22Rv1 (cell line): Measurements from ENCODE around the gene PDE4B.

ENCODE experiments used
- ZFX ChIP-seq: fragments of 450-650 bp; IDR thresholded peaks from 2 replicates; pipeline ENCODE4 v1.6.1; 2017; ENCODE audit warnings: antibody characterized with exemption, borderline replicate concordance
- TF ChIP-seq, protein P1 (sequence below): fragments of 450-650 bp; IDR thresholded peaks from 2 replicates; pipeline ENCODE4 v1.5.1; 2017; ENCODE audit warnings: mild to moderate bottlenecking

DNA sequence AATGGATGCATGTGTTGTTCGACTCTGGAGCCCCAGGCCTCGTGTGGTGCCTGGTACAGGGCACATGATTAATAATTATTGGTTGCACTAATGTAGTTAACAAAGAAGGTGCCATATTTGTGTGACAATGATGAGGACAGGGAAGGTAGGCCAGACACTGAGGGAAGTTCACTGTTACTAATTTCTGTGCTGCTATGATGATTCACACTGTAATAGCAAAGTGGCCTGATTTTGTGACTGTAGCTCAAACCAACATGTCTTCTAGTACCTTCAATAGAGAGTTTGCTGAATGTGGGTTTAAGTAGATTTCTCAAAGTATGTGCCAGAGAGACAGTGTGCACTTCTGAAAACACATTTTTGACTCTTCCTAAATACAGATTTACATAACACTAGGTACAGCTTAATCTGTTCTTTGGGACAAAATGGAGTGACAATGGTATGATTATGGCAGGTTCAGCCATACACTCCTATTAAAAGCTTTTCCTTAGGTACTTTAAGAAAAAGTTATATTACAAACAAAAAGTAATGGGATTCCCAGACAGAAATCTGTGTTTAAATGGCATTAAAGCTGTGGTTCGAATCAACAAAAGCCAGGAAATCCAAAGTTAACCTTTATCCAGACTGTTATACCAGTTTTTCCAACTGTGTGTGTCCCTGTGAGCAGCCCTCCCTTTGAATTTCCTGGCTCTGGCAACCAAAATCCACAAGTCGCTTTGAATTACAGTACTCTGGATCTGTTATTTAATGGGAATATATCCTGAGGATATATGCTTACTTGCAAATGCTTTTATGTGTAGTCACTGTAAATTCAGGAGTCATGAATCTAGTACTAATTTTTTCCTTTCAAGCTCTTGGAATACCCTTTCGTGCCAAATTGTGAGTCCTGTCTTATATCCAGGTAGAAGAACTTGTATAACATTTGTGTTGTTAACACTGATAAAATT lies 464.2 kb downstream of the PDE4B start:
- TF ChIP-seq, protein P1, sequence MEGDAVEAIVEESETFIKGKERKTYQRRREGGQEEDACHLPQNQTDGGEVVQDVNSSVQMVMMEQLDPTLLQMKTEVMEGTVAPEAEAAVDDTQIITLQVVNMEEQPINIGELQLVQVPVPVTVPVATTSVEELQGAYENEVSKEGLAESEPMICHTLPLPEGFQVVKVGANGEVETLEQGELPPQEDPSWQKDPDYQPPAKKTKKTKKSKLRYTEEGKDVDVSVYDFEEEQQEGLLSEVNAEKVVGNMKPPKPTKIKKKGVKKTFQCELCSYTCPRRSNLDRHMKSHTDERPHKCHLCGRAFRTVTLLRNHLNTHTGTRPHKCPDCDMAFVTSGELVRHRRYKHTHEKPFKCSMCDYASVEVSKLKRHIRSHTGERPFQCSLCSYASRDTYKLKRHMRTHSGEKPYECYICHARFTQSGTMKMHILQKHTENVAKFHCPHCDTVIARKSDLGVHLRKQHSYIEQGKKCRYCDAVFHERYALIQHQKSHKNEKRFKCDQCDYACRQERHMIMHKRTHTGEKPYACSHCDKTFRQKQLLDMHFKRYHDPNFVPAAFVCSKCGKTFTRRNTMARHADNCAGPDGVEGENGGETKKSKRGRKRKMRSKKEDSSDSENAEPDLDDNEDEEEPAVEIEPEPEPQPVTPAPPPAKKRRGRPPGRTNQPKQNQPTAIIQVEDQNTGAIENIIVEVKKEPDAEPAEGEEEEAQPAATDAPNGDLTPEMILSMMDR, result no peak
- TF ChIP-seq ZFX, result no peak
